ENCODE results near the gene AKIP1.

Gene AKIP1

DNA sequence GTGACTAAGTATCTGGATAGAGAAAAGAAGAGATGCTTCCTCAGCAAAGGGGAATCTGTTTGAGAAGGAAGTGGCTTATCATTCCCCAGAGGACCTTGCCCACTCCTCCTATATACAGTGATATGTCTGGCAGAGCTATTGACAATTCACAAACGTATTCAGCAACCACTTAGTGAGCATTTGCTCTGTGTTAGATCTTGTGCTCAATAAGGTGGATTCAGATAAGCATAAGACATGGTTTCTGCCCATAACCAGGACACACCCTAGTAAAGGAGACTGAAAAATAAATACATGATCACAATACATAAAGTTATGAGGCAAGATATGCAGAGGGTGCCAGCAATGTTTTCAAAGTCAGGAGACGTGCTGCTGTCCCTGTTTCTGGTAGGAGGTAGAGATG is 51.9 kb downstream of the AKIP1 start:
- no peak for DNase-seq

DNA sequence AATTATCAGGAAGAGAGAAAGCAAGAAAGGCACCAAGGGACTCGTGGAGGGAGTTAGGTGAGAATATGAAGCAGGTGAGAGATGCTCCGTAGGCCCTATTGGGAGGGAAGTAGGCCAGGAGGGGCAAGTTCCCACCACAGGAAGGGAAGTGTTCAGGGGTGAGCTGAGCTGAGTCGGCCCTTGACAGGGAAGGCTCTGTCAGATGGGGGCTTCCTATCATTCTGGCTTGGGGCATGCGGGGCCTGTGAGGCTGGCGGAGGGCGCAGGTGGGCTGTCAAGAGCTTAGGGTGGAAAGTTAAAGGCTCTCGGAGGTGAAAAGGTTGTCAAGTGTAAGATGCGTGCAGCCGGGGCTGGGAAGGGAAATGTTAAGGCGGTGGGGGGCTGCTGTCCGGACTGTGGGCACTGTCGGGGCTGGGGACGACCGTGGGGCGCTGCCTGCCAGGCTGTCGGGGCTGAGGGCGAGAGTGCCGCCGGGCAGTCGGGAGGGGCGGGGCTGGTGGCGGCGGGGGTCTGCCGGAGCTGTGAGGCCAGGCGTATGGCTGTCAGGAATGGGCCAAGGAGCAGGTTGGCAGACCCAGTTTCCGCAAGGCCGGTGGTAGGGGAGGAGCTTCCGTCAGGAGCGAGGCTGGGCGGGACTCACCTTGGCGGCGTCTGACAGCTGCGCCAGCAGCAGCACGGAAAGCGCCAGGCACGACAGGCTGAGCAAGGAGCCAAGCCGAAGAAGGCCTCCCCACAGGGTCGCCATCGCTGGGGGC is 52.8 kb downstream of the AKIP1 start:
- DNase-seq: peak; percentile 54

DNA sequence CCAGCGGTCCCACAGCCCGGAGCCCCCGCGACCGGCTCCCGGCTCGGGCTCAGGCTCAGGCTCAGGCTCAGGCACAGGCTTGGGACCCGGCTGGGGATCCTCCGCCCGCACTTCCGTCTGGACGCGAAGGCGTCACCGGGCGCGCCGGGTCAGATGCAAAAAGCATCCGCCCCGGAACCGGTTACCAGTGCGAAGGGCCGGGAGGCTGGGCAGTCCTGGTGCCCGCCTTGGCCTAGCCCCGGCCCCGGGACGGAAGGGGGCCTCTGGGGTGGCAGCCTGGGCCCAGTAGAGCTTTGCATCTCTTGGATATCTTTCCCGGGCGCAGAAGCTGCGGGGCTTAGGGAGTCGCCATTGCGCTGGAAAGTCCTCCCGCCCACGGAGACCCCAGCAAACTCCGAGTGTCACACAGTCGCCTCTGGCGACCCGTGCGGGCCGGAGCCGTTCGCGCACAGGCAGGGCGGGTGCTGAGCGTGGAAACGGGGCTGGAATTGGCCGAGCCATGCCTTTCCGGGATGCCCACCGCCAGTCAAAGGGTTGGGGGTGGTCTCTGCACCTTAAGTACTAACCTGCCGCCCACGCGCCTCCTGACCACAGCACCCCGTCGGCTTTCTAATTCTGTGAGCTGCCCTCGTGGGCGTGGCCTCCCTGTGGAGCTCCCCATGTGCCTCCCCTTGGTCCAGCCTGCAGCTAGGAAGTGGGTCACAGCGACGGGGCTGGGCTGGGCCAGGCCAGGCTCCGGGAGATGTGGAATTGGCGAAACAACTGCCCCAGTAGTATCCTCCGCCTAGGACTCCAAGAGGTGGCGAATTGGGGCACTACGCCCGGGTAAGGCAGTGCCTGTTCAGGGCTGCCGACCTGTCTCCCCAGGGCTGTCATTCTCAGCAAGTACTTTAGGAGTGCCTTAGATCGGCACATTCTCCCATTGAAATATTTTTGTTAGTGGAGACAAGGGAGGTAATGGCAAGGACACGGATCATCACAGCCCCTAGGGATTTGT is 53.6 kb downstream of the AKIP1 start, which contains the start of gene TMEM9B:
TMEM9B (minus strand) TSS at position 119 of the 997 bp plus-strand sequence. CDS start 129 bp downstream, outside the sequence.
- DNase-seq: peak; percentile 58

DNA sequence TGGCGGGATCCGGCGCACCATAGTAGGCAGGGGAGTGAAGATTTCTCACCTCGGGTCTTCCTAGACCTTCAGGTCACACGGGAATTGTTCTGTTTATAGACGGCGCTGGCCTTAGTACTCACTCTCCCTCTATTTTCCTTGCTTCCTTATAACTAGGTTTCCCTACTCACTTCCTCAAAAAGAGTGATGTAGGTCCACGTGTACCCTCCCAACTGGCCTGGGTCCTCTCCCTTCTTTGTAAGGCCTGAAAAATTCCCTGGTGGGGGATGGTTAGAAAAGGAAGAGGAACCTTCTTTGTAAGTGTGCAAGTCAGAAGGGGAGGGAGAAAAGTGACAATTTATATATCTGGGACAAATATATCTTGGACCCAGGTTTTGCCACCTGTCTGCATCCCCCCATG is 56.2 kb downstream of the AKIP1 start:
- no peak for DNase-seq

All from NCI-H2107 (cell line).